Glomerular visceral epithelial cell (primary cell): ENCODE results near the gene ELL.

Experiments
- DNase-seq: peaks from one replicate; pipeline ENCODE4 v3.0.0-alpha.2; 2016; ENCODE audit errors: extremely low spot score

ELL gene

GRCh38 chr19:18504886-18505610, 16.8 kb downstream of the ELL start:
- DNase-seq = no peak

- peak; percentile 86 for DNase-seq
Measured at GRCh38 chr19:18503971-18504885, 17.6 kb downstream of the ELL start.

DNA sequence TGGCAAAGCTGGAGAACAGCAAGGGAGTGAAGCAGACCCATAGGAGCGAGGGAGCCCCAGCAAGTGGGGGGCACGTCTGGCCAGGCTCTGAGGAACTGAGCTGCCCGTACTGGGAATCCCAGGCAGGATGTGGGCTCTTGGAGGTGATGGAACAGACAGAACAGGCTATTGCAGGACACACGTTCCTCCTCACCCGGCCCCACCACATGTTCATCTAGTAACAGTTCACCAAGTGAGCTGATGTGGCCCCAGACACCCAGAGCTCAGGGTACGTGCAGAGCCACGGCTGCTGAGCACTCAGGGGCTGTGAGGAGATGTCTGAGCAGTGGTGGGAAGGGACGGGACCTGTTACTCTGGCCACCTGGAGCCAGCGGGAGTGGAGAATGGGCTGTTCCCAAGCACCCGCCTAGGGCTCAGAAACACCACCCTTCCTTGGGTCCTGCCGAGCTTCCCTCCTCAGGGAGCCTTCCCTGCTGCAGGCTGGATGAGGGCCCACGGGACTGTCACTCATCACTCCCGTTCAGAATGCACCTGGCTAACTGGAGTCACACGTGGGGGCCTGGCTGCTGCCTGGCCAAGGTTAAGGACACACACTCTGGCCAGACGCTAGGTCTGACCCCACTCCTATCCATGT, 18.4 kb downstream of the ELL start:
- no peak for DNase-seq

DNA sequence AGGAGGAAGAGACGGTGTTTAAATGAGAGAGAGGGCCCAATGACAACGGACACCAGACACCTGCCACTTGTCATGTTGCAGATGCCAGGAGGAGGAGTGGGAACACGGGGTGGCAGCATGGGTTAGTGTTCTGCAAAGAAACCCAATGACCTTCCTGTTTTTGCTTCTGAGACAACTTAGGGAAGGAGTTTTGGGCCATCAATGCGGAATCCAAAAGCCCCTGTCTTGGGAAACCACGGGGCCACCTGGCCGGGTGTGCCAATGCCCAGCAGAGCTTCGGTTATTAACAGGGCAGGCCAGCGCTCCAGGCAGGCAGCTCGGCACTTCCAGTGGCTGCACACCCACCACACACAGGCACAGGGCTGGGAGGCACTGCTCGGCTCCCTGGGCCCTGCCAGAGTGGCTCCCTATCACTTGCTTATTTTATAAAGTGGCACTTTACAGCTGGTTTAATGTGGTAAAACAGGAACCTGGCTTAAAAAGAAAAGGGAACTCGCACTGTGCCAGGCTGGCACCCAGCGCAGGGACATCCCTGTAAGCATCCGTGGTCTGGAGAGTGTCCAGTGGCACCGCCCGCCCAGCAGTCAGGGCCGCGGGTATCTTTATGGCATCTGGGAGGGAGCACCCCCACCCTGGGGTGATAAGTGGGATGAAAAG, 19.1 kb downstream of the ELL start:
- DNase-seq = no peak

DNA sequence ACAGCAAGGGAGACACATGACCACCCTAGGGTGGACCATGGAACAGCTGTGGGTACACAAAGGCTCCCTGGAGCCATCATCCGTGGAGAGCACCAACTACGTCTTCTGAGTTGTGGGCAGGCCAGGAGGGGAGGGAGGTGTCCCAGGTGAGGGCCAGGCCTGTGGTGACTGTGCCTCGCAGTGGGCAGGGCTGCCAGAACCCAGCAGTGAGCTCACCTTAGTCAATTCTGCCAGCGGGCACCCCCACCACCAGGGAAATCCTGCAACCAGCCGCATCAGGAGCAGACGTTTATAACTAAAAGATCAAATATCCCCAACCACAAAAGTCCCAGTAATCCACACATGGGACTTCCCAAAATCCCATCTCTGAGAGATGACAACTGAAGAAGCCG, 19.6 kb downstream of the ELL start:
- no peak for DNase-seq

DNA sequence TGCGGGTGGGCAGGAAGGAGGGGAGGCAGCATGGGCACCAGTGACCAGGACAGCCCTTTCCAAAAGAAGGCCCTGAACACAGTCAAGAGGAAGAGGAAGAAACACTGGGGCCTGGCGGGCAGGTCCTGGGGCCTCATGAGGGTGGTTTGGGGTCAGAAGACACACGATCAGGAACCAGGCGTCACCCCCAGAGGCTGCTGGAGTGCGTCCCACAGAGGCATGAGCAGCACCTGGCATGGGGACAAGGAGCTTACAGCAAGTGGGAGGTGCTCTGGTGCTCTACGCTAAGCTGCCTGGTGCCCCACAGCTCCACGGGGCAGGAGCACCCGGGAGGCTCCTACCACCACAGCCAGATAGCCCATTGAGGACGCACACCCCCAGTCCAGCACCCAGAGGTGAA, 20.0 kb downstream of the ELL start:
- DNase-seq = no peak

DNA sequence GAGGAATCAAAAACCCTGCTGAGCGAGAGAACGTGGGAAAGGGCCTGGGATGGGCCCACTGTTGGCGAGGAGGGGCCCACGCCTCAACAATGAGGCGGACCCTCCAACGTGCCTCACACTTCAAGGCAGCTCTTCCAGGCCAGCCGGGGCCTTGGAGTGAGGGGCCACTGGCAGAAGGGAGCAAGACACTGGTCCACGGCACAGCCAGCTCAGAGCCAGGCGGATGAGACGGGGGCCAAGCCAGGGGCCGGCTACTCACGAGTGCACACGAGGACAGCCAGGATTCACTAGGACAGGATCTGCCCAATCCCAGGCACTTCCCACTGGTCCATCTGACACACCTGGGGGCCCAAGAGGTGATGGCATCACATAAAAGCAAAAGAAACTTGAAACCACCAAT, 20.5 kb downstream of the ELL start:
- DNase-seq = no peak

DNA sequence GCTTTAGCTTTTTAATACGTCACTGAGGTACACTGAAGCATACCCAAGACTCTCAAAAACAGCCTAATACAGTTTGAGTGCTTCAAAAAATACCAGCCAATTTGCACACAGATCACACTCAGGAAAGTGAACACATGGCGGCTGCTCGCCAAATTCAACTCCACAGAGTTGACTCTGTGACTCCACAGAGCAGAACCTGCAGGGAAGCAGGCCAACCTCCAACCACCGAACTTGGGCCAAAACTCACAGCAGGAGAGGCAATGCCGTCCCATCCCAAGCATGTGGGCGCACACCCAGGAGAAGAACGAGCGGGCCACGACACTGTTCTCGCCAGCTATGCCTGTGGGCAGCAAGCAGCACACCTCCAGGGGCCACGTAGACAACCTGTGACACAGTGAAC, 21.1 kb downstream of the ELL start:
- no peak for DNase-seq

GRCh38 chr19:18500376-18500775, 21.5 kb downstream of the ELL start:
- DNase-seq = no peak

- DNase-seq = no peak
Measured at GRCh38 chr19:18499055-18499775, 22.7 kb downstream of the ELL start.

GRCh38 chr19:18496980-18497256, 25.0 kb downstream of the ELL start:
- no peak for DNase-seq

GRCh38 chr19:18496167-18496979, 25.5 kb downstream of the ELL start:
- DNase-seq = peak; percentile 75

- no peak for DNase-seq
Measured at GRCh38 chr19:18495204-18495911, 26.5 kb downstream of the ELL start.

DNA sequence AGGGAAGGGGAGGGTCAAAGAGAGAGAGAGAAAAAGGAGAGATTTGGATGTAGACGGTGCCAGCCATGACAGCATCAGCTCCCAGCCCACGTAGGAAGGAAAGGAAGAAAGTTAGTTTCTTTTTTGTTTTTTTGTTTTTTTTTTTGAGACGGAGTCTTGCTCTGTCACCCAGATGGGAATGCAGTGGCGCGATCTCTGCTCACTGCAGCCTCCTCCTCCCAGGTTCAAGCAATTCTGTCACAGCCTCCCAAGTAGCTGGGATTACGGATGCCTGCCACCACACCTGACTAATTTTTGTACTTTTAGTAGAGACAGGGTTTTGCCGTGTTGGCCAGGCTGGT, 27.6 kb downstream of the ELL start:
- no peak for DNase-seq

GRCh38 chr19:18493440-18494266, 28.2 kb downstream of the ELL start:
- no peak for DNase-seq

- no peak for DNase-seq
Measured at GRCh38 chr19:18491995-18492953, 29.6 kb downstream of the ELL start.

GRCh38 chr19:18490728-18491127, 31.1 kb downstream of the ELL start:
- no peak for DNase-seq

GRCh38 chr19:18489627-18490184, 32.2 kb downstream of the ELL start:
- no peak for DNase-seq
